Germinal center (tissue), 1 donor: Measurements from ENCODE around the gene ABCG4.
A peak's percentile ranks its signal among the peaks of the same experiment; 100 is the strongest.
"Not testable (repeated sequence)": the region's sequence is repeated elsewhere in the genome, so short reads cannot be mapped to it uniquely, and the experiment has no call there.

ENCODE experiments used
- DNase-seq: peaks from one replicate; pipeline ENCODE4 v3.0.0; 2012; ENCODE audit warnings: mixed read lengths, low spot score

Gene ABCG4

GRCh38 chr11:119149018-119149785 lies at the start of gene ABCG4:
Gene ABCG4 (plus strand): TSS chr11:119149052. CDS start chr11:119149966, 914 bp downstream.
- DNase-seq = peak; percentile 28

DNA sequence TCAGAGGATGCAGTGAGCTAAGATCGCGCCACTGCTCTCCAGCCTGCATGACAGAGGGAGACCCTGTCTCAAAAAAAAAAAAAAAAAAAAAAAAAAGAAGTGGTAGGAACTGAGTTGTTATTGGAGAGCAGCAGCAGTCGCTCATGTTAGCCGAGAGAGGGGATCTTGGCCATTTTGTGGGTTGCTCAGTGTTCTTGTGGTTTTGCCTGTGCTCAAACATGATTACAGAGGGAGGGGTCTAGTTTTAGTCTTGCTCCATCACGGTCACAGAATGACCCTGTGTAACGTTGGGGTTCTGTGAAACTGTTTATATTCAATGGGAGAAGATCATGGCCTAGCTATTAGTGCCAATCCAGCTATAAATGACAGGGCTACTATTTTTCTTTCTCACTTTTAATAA lies 49.1 kb upstream of the ABCG4 start:
- DNase-seq = no peak

- DNase-seq = no peak
Measured at GRCh38 chr11:119100246-119100970, 48.4 kb upstream of the ABCG4 start.

- no peak for DNase-seq
Measured at GRCh38 chr11:119100994-119101758, 47.7 kb upstream of the ABCG4 start.

GRCh38 chr11:119101759-119102423 lies 47.0 kb upstream of the ABCG4 start, which contains the start of gene DPAGT1:
Gene DPAGT1 (minus strand): TSS chr11:119101853. CDS start chr11:119101655, 198 bp downstream.
- DNase-seq = peak; percentile 69

GRCh38 chr11:119103161-119103664 lies 45.6 kb upstream of the ABCG4 start:
- DNase-seq = not testable (repeated sequence)

DNA sequence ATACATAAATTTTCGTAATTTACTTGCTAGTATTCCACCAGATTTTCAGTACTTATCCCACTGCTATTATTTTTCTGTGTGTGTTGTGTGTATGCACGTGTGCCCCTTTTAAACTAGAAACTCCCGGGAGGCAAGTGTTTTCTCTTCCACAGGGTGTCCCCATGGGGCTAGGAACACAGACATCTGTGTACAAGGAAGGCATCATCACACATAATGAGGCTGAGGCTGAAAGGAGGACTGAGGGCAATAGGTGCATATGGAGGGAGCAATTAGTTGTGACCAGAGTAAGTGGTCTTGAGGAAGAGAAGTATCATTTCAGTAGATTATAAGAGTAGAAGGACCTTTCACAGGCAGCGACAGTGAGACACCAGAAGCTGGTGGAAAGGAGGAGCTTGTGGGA lies 45.1 kb upstream of the ABCG4 start:
- DNase-seq = no peak

DNA sequence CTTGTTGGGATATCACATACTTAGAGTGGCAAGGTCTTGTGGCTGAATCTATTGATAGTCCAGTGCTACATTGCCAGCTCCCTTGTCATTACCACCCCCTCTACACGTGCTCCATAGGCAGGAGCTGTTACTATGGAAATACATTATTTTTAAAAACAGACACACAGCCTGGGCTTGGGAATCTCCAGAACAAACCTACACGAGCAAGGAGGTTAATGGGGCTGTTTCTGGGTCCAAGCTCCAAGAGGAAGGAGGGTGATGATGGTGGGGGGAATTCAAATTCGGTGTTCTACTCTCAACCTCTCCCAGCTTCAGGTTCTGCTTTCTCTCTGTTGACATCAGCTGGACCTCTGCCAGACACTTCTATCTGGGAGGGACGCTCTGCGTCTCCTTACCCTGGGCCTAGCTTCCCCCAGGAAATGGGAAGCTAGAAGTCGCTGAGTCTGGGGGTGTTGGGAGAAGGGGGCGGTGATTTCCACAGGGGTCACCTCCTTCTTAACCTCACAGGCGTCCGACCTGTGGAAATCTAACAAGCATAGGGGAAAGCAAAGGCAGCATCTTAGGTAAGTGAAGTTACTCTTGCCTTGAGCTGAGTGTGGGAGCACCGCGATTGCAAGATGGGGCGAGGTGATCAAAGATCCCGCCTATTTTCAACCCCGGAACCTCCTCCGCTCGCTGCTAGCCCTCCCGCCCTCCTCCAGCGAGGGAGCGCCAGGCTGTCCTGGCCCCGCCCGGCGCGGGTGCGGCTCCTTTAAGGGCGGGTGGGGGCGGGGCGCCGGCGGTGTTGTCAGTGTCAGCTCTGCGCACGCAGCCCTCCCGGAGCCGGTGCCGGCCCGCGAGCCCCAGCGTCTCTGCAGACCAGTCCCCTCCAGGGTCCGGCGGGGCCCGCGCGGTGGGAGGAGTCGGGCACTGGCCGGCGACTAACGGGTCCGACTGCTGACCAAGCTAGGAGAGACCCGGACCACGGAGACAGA lies 42.0 kb upstream of the ABCG4 start, which contains the start of gene C2CD2L:
C2CD2L (plus strand) TSS at position 781 of the 974 bp plus-strand sequence. CDS start 398 bp downstream, outside the sequence.
- peak; percentile 93 for DNase-seq

DNA sequence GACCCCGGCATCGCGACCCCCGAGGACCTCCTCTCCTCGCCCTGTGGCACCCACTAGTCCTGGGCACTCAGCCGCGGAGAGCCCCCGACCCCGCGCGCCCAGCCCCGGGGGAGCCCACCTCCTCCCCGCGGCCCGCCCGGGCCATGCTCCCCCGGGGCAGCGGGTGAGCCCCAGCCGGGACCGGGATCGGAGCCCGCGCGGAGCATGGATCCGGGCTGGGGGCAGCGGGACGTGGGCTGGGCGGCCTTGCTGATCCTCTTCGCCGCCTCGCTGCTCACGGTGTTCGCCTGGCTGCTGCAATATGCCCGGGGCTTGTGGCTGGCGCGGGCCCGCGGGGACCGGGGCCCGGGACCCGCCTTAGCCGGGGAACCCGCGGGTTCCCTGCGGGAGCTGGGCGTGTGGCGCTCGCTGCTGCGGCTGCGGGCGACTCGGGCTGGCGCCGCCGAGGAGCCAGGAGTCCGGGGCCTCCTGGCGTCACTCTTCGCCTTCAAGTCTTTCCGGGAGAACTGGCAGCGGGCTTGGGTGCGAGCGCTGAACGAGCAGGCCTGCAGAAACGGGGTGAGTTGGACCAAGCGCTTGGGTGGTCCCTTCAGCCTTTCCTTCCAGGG lies 41.2 kb upstream of the ABCG4 start:
- peak; percentile 36 for DNase-seq

DNA sequence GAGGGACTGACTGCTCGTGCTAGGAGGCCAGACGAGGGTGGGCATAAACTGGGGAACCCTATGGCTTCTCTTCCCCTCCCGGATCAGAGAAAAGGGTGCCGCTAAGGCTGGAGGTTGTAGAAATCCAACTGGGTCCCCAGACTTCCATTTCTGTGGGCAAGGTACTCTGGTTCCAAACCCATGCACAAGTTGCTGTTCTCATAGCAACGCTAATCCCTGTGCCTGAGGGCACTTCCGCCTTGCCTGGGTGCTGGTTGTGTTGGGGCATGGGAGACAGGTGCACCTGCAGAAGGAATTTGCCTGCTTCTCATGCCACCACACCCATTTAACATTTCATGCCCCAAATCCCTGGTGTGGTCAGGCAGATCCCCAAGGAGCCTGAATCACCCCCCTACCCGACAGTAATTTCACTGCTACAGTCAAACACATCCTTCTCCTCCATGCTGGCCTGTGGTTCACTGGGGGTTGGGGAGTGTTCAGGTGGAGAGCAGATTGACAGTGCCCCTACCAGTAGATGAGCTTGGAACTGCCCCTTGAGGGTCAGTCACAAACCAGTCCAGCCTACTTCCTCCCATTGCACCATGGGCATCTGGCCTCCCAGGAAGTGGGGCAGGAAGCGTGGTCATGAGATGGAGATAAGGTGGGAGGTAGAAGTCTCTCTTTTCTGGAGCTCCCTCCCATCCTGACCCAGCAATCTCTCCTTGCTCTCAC lies 40.6 kb upstream of the ABCG4 start:
- peak; percentile 69 for DNase-seq

GRCh38 chr11:119108857-119109221 lies 40.0 kb upstream of the ABCG4 start:
- DNase-seq = no peak

GRCh38 chr11:119109843-119110242 lies 39.0 kb upstream of the ABCG4 start:
- DNase-seq = no peak

- DNase-seq = no peak
Measured at GRCh38 chr11:119110439-119110838, 38.4 kb upstream of the ABCG4 start.

- DNase-seq = no peak
Measured at GRCh38 chr11:119111361-119111925, 37.4 kb upstream of the ABCG4 start.

- no peak for DNase-seq
Measured at GRCh38 chr11:119112314-119113020, 36.4 kb upstream of the ABCG4 start.

- no peak for DNase-seq
Measured at GRCh38 chr11:119113716-119114115, 35.1 kb upstream of the ABCG4 start.

GRCh38 chr11:119114351-119114750 lies 34.5 kb upstream of the ABCG4 start:
- DNase-seq = no peak

- no peak for DNase-seq
Measured at GRCh38 chr11:119115484-119116234, 33.2 kb upstream of the ABCG4 start.
